Suprapubic skin (tissue), 3 donors: ENCODE measurements around the gene GUCA2A.

Source experiments
- EP300 ChIP-seq: sonication (generic); formaldehyde crosslinking; IDR thresholded peaks from one replicate; pipeline ENCODE4 v1.6.1; 2017; ENCODE audit warnings: antibody characterized with exemption
- POLR2A ChIP-seq, 2 donors: fragments of 450-650 bp; IDR thresholded peaks; one replicate each; pipeline ENCODE4 v1.6.1; 2017; ENCODE audit warnings: antibody characterized with exemption in 2 of 2, mild to moderate bottlenecking in 2 of 2, moderate library complexity in 2 of 2
- TF ChIP-seq, protein P1 (sequence below), 2 donors: fragments of 200-600 bp in 1 of 2; fragments of 450-650 bp in 1 of 2; sonication (generic) in 1 of 2; IDR thresholded peaks; one replicate each; pipeline ENCODE4 v1.5.1; 2016 to 2019; ENCODE audit warnings: antibody characterized with exemption in 2 of 2, mild to moderate bottlenecking in 1 of 2, moderate library complexity in 1 of 2

DNA sequence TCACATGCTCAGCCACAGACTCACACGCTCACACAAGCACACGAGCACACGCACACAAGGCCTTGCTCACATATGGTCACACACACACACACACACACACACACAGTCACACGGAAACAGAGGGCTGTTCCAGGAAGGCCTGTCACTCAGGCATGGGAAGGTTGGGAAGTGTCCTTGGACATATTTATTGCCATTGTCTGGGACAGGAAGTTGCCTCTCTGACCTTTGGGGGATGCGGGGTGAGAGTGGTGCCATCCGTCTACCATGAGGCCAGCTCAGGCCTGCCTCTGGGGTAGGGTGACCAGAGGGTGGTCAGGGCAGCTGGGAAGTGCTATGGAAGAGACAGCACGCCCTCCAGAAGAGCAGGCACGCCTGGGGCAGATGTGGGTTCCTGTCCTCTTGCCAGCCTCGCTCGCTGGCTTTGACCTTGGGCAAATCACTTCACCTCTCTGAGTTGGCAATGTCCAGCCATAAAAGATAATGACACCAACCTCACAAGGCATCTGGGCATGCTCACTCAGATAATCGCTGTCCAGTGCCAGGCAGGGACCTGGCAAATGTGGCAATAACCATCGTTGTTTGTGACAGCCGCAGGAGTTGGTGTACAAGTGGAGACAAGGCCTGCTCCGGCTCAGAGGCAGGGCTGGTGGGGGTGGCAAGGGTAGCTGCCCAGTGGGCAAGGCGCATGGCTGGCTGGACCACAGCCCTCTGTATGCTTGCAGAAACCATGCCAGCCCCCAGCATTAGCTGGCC, 8.0 kb upstream of the GUCA2A start:
- TF ChIP-seq, protein P1, sequence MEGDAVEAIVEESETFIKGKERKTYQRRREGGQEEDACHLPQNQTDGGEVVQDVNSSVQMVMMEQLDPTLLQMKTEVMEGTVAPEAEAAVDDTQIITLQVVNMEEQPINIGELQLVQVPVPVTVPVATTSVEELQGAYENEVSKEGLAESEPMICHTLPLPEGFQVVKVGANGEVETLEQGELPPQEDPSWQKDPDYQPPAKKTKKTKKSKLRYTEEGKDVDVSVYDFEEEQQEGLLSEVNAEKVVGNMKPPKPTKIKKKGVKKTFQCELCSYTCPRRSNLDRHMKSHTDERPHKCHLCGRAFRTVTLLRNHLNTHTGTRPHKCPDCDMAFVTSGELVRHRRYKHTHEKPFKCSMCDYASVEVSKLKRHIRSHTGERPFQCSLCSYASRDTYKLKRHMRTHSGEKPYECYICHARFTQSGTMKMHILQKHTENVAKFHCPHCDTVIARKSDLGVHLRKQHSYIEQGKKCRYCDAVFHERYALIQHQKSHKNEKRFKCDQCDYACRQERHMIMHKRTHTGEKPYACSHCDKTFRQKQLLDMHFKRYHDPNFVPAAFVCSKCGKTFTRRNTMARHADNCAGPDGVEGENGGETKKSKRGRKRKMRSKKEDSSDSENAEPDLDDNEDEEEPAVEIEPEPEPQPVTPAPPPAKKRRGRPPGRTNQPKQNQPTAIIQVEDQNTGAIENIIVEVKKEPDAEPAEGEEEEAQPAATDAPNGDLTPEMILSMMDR (IDR thresholded peaks at IDR 0.05): no peak
- TF ChIP-seq EP300 (no peak), POLR2A (IDR thresholded peaks at IDR 0.05) (no peak)
